ENCODE results near the gene PEX10. TPM values are rescaled to one million over a fixed set of nuclear protein-coding genes. Genes with fewer than 3 reads are reported as not detected.

Gene PEX10
- total RNA-seq, 2 experiments from 2014 or later, result 17.1 to 19.0 TPM

GRCh38 chr1:2431518-2431917 is 19.2 kb upstream of the PEX10 start:
- Mint-ChIP-seq H3K27me3 (no peaks in the 10 kb centered on the region), H3K4me1 (ENCODE audit: low read depth) (no peaks in the 10 kb centered on the region), H3K36me3 (ENCODE audit: low read depth) (no peaks in the 10 kb centered on the region), H3K4me3 (no peak overlapping the region), H3K9me3 (peaks cover 2% of the 10 kb centered on the region), H3K27ac (no peak overlapping the region)
- TF ChIP-seq, protein P1, sequence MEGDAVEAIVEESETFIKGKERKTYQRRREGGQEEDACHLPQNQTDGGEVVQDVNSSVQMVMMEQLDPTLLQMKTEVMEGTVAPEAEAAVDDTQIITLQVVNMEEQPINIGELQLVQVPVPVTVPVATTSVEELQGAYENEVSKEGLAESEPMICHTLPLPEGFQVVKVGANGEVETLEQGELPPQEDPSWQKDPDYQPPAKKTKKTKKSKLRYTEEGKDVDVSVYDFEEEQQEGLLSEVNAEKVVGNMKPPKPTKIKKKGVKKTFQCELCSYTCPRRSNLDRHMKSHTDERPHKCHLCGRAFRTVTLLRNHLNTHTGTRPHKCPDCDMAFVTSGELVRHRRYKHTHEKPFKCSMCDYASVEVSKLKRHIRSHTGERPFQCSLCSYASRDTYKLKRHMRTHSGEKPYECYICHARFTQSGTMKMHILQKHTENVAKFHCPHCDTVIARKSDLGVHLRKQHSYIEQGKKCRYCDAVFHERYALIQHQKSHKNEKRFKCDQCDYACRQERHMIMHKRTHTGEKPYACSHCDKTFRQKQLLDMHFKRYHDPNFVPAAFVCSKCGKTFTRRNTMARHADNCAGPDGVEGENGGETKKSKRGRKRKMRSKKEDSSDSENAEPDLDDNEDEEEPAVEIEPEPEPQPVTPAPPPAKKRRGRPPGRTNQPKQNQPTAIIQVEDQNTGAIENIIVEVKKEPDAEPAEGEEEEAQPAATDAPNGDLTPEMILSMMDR (IDR thresholded peaks at IDR 0.05), result no peak
- CTCF ChIA-PET, result interaction anchor here (1.1 kb wide), 2 partner anchors 10 to 114 kb away, joined by 3 read pairs; no protein-coding TSS in a partner anchor
- intact Hi-C loops (cut with micrococcal nuclease), result no loop called here
- POLR2A ChIA-PET, result interaction anchor here (1.6 kb wide), 1 partner anchor 124 kb away, joined by 4 read pairs; the partner anchor contains the start of gene TNFRSF14
- ATAC-seq (no peak), DNase-seq (no peak)

DNA sequence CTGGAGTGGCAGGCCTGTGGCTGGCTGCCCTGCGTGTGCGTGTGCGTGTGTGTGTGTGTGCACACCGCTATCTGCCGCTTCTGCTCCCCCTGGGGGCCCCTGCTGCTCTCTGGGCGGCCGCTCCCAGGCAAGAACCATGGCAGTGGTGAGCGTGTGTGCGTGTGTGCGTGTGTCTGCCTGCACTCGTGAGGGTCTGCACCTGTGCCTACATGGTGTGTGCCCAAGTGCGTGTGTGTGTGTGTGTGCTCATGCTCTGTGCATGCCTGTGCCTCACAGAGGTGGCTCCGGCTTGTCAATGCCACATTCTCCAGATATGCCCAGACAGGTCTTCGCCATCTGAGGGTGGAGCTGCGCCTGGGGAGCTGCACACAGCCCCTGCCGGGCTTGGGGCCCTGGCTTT is 18.7 kb upstream of the PEX10 start:
- H3K27me3 Mint-ChIP-seq, result no peaks in the 10 kb centered on the region
- TF ChIP-seq, protein P1 (IDR thresholded peaks at IDR 0.05), result no peak
- POLR2A ChIA-PET, result interaction anchor here (1.6 kb wide), 1 partner anchor 125 kb away, joined by 4 read pairs; the partner anchor contains the start of gene TNFRSF14
- no peak overlapping the region for H3K4me3 Mint-ChIP-seq
- ATAC-seq (no peak), DNase-seq (no peak)
- no peaks in the 10 kb centered on the region for H3K4me1 Mint-ChIP-seq (ENCODE audit: low read depth)
- no peak overlapping the region for H3K27ac Mint-ChIP-seq
- CTCF ChIA-PET, result interaction anchor here (1.1 to 1.8 kb wide), 4 partner anchors 10 to 114 kb away, joined by 3 to 7 read pairs (median 4); partner anchors contain the start of gene PANK4
- intact Hi-C loops (cut with micrococcal nuclease), result no loop called here
- H3K36me3 Mint-ChIP-seq (ENCODE audit: low read depth), result no peaks in the 10 kb centered on the region
- H3K9me3 Mint-ChIP-seq, result peaks cover 2% of the 10 kb centered on the region

DNA sequence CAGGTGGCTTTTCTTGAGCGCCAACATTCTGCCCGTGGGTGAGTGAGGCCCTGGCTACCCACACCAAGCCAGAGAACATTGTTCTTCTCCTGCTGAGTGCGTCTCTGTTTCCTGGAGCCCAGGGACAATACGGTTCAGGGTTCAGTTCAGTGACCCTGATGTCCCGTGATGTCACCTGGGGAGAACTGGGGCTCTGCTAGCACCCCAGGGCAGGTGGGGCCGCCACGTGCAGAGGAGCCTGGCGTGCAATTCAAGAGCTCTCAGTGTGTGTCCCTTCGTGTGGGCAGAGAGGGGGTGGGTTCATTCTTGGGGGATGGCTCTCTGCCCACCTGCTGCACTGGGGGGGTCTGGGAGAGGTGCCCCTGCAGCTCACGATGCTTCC is 18.2 kb upstream of the PEX10 start:
- POLR2A ChIA-PET, result interaction anchor here (0.5 to 1.7 kb wide), 3 partner anchors 13 to 194 kb away, joined by 3 to 5 read pairs (median 4); partner anchors contain the start of gene TNFRSF14
- CTCF ChIA-PET, result interaction anchor here (1.1 to 1.8 kb wide), 4 partner anchors 9 to 100 kb away, joined by 3 to 7 read pairs (median 4); partner anchors contain the start of gene PANK4
- H3K4me3 Mint-ChIP-seq, result no peak overlapping the region
- no peaks in the 10 kb centered on the region for H3K27me3 Mint-ChIP-seq
- no peaks in the 10 kb centered on the region for H3K36me3 Mint-ChIP-seq (ENCODE audit: low read depth)
- DNase-seq (no peak), ATAC-seq (no peak)
- intact Hi-C loops (cut with micrococcal nuclease), result no loop called here
- no peak overlapping the region for H3K27ac Mint-ChIP-seq
- TF ChIP-seq, protein P1 (IDR thresholded peaks at IDR 0.05), result no peak
- peaks cover 2% of the 10 kb centered on the region for H3K9me3 Mint-ChIP-seq
- H3K4me1 Mint-ChIP-seq (ENCODE audit: low read depth), result no peaks in the 10 kb centered on the region

- H3K4me1 Mint-ChIP-seq (ENCODE audit: low read depth), result no peaks in the 10 kb centered on the region
- H3K27ac Mint-ChIP-seq, result no peak overlapping the region
- H3K4me3 Mint-ChIP-seq, result no peak overlapping the region
- ChIA-PET POLR2A (interaction anchor here (0.5 to 1.7 kb wide), 4 partner anchors 10 to 193 kb away, joined by 3 to 5 read pairs (median 4); partner anchors contain the start of gene TNFRSF14), CTCF (interaction anchor here (0.7 to 1.8 kb wide), 9 partner anchors 9 to 118 kb away, joined by 3 to 7 read pairs (median 3); partner anchors contain the start of gene PANK4)
- no peaks in the 10 kb centered on the region for H3K27me3 Mint-ChIP-seq
- H3K36me3 Mint-ChIP-seq (ENCODE audit: low read depth), result no peaks in the 10 kb centered on the region
- ATAC-seq (peak; percentile 66), DNase-seq (peak; percentile 58)
- H3K9me3 Mint-ChIP-seq, result peaks cover 2% of the 10 kb centered on the region
- TF ChIP-seq, protein P1 (IDR thresholded peaks at IDR 0.05), result peak; percentile 50
- intact Hi-C loops (cut with micrococcal nuclease), result no loop called here
These were observed 17.6 kb upstream of the PEX10 start for GRCh38 chr1:2429780-2430591.

DNA sequence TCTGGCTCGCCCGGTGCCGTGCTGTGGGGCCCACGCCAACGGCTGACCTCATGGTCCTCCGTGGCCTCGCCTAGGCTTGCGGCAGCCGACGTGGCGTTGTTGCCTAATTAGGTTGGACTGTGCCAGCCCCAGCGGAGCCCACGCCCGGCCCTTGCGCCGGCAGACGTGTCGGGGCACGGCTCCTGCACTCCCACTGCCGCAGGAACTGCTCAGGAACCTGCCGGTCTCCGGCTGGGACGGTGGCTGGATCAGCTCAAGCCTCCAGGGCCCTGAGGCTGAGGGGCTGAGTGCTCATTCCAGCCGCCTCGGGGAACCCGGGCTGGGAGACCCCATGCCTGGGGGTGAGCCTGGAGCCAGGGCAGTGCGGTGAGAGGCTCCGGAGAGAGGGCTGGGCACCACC is 16.1 kb upstream of the PEX10 start:
- CTCF ChIA-PET, result no interaction called here
- no peak for ATAC-seq

More for the DNA sequence above, 16.1 kb upstream of the PEX10 start:
- TF ChIP-seq, protein P1 (IDR thresholded peaks at IDR 0.05), result no peak
- no peak overlapping the region for H3K27ac Mint-ChIP-seq
- POLR2A ChIA-PET, result no interaction called here
- no peaks in the 10 kb centered on the region for H3K4me1 Mint-ChIP-seq (ENCODE audit: low read depth)
- H3K9me3 Mint-ChIP-seq, result peaks cover 2% of the 10 kb centered on the region
- intact Hi-C loops (cut with micrococcal nuclease), result no loop called here
- H3K36me3 Mint-ChIP-seq (ENCODE audit: low read depth), result no peaks in the 10 kb centered on the region
- H3K27me3 Mint-ChIP-seq, result no peaks in the 10 kb centered on the region
- no peak overlapping the region for H3K4me3 Mint-ChIP-seq
- no peak for DNase-seq
